Myocyte (in vitro differentiated cells): Measurements from ENCODE around the gene TNP1. TPM values are rescaled to one million over a fixed set of nuclear protein-coding genes. Genes with fewer than 3 reads are reported as not detected.

Experiments
- DNase-seq: peaks from one replicate; pipeline ENCODE4 v3.0.0-alpha.2; 2012; ENCODE audit warnings: low read depth
- total RNA-seq: library from RNA; depleted of rRNA; stranded (reverse); fragments of >200 nt; gene quantifications from 2 replicates; pipeline ENCODE4 v1.2.3, GENCODE V29; 2014

The TNP1 gene
- total RNA-seq, 1 donor from 2014 or later, result not detected

DNA sequence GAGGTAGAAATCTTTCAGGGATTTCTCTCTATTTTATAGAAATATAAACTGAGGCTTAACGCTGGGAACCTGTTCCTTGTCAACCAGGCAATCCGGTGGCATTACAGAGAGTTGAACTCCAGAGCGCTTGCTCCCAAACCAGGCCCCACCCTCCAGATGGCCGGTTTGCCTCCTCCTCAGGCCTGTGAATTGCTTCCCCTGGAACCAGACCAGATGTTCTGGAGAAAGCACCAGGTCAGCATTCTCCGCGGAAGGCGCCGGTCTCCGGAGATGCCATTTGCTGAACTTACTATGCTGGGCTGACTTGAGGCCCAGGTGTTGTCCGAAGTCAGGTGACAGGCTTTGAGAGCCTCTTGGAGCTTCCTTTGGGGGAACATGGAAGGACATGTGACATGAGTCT, 17.2 kb downstream of the TNP1 start:
- DNase-seq, result no peak

DNA sequence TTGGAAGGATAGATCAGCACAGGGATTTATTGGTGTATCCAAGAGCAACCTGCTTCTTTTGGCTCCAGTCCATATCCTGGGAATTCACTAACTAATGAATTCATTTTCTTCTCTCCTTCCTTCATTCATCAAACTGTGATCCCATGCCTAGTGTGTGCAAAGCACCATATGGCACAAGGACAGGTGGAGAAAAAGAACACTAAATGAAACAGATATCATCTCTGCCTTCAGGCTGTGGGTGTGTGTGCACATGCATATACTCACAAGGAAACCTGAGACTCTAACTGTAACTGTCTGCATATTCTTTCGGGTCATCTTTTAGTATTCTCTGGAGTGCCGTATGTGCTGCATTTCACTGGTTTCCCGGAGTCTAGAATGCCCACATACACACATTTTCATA, 20.2 kb downstream of the TNP1 start:
- no peak for DNase-seq

DNA sequence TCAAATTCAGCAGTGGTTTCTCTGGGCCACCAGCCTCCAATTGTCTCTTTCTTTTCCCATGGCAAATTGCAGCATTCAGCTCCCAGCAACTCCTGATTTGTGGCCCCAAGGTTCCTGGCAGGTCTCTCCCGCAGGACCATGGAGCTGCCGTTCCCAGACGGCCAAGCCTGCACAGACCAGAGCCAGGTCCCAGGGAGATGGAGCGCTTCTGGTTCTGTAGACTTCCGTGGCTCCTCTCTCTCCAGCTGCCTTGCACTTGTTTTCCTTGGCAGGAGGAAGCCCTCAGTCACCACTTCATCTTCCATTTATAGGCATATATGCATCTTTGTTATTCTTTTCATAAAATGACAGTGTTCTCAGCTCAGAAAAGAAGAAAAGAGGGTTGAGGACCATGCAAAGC, 21.7 kb downstream of the TNP1 start:
- peak; percentile 11 for DNase-seq

DNA sequence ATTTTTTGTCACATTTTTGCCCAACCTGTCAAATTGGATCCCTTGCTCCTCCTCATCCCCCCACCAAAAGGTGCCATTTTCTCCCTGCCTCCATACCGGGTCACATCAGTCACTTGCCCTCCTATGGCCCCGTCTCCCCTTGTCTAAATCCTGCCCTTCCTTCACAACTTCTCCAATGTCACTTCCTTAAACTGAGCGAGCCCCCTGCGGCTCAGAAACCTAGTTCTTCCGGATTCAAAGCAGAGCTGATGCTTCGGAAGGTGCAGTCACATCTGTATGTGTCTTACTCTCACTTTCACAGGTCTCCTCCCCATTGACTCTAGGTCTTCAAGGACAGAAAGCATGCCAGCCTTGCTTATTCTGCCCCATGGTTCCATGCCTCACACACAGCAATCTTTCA, 22.1 kb downstream of the TNP1 start:
- no peak for DNase-seq

DNA sequence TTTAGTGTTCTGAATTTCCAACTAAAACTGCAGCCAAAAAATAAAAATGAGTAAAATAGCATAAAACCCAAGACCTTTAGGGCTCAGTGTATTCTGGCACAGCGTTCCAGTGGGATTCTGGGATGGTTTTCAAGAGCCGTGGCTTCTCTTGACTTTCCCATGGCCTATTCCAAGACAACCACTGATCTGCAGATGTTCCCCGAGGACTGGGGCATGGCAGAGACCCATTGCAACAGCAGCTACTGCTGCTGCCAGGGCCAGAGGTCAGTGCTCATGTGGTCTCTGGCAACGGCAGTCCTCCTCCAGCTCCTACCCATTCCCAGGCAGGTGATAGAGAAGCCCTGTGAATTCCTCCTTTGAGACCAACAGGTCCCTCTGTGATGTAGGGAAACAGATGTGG, 26.8 kb downstream of the TNP1 start:
- peak; percentile 34 for DNase-seq

DNA sequence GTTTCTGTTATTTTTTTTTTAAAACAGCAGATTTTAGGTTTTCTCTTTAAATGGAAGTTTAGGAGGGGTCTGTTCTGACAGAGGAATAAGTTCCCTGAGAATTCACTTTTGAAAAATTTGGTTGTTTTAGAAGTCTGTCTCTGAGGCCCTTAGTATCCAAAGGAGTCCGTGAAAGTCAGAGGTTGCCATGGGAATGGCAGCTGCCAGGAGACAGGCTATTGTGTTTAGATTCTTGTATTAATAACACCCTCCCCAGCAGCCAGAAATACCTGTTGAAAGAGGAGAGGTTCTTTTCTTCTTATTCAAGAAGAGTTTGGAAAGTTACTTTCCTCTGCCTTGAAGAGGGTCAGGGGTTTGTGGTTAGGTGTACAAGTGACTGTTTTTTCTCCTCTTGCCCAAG, 29.5 kb downstream of the TNP1 start:
- DNase-seq, result no peak

DNA sequence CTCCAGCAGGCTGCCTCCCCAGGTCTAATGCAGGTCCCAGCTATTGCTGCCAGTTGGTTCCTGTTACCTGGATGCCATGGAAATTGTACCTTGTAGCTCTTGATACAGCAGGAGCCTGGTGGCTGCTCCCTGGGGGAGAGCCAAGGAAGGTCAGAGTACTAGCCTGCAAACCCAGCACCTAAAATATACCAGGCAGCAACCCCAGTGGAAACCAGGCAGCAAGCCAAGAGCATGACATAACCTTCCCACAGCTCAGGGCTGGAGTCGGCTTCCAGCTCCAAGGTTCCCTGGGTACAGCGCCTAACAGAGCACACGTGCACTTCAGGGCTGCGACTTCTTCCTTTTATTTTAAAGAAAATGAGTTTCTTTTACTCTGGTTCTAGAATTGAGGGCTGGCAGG, 30.3 kb downstream of the TNP1 start:
- peak; percentile 95 for DNase-seq

DNA sequence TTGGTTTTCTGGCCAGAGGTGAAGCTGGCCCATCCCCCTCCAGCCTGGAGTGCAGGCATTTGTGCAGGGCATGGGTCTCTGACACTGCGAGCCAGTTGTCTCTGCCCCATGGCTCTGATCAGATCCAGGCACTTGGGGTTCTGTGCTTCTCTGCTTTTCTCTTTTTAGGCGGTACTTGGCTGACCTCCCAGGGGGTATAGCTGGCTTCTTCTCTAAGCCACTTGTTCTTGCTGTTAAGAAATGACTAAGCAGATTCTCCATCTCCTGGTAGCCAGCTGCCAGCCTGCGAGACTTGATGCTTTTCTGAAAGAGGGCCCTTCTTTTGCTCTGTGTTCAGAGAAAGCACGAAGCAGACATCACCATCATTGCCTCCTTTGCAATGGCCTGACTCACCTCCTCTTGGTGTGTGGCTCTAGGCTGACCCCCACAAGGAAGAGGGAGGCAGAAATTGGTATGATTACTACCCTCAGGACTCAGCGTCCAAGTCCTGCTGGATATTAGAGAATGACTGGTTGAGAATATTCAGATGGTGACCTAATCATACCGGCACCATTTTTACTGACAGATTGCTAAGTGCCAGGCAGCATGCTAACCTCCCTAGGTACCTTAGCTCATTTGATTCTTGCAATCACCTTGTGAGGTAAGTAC, 32.7 kb downstream of the TNP1 start:
- peak; percentile 67 for DNase-seq

DNA sequence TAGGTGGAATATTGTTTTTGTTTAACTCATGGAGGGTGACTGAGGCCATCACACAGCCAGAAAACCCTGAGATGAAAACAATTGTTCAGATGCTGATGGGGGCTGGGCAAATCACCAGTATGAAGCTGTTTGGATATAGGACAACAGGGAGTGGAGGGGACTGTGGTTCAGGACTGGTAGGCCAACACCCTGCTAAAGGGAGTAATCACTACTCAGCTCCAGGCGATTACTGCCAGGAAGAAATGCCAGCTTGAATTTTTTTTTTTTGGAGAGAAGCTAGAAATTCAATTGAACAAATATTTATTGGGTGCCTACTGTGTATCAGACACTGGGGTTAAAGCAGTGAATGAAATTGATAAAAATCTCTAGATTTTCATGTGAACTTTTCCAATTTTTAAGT, 37.4 kb downstream of the TNP1 start:
- DNase-seq, result no peak

DNA sequence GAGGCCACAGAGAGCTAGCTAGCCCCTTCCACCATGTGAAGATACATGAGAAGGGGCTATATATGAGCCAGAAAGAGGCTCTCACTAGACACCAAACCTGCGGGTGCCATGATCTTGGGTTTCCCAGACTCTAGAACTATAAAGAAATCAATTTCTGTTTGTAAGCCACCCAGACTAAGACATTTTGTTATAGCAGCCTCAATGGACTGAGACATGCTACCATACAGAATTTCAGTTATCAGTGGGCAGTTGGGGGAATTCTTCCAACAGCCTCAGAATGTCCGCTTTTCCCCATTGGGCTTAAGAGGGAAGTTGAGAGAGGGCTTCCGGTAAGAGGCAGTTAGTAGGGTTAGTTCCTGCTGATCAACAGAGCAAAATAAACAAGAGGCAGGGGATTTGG, 39.2 kb downstream of the TNP1 start:
- no peak for DNase-seq

DNA sequence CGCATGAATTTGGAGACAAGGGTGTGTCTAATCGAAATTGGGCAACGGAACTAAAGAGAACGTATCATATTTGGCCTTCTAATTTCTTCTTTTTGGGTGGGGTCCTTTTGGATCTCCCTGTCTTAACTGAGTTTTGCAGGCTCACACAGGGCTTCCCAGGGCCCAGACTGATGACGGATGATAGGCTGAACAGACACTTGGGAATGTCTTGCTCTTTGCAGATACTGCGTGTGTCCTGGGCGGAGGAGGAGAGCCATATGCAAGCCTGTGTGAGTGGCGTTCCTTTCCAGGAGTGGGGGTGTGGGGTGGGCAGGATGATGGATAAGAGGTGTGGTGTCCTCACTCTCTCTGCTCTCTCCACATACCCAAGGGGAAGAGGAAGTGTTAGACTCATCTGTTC, 40.1 kb downstream of the TNP1 start:
- DNase-seq, result no peak

DNA sequence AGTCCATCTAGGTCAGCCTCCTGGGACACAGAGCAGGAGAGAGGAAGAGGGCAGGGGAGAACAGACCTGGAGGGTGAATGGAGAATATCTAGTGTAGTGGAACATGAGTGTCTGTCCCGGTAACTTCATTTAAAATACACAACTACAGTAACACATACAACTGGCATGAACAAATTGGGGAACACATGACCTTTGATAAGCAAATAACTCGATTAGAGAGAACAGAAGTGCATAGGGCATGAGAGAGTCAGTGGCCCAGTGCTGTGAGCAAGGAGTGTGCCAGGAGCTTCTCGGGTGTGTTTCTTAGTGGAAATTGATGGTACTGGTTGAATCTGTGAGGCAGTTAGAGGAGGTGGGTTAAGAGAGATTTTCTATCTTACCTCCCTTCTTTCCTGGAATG, 40.8 kb downstream of the TNP1 start:
- no peak for DNase-seq

DNA sequence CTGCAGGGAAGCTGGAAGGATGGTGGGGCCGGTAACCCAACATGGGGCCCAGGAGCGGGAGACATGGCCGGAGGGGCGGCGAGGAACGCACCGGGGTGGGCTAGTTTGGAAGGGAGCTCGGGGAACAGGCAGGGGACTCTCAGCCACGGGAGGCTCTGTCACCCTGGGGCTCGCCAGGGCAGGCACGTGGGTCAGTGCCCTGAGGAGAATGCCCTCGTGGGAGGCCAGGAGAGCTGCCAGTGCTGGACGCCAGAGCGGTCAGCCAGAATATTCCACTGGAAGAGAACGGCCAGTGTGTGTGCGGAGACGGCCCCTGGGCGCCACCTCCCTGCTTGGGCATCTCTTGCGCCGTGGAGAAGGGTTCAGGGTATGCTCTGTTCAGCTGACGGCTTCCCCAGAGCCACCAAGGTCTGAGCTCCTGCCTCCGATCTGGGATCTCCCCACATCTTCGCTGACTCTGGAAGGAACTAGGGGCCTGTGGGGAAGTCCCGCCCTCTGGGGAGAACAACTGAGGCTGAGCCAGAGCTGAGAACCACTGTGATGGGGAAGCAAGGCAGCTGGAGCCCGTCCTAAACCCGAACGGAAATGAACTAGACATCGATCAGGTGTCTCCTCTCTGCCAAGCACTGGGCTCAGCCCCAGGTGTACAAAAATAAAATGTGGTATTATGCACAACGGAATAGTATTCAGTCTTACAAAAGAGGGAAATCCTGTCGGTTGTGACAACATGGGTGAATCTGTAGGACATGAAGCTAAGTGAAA, 49.3 kb downstream of the TNP1 start:
- DNase-seq, result no peak

Other genes starting within 250 kb of the TNP1 start
- 0.42 and 0.72 TPM in 2 replicates for gene IGFBP2, start 226.6 kb downstream of the TNP1 start, total RNA-seq
- gene IGFBP5, start 164.5 kb downstream of the TNP1 start, total RNA-seq, result 15.8 and 23.5 TPM in 2 replicates